HepG2 (cell line): ENCODE data around the gene DISP2. TPM values are rescaled to one million over a fixed set of nuclear protein-coding genes. Genes with fewer than 3 reads are reported as not detected.
A peak's percentile ranks its signal among the peaks of the same experiment; 100 is the strongest.

Source experiments
- ATAC-seq: fragments of 200-7000 bp; cut with Tn5 transposase; 3 replicates; pipeline ENCODE4 v1.9.1; 2020; ENCODE audit warnings: mild to moderate bottlenecking, moderate library complexity
- BruUV-seq: library from RNA; stranded (reverse); fragments of 400-500 nt; replicated peaks from 2 replicates; lab custom pipeline; 2021; lab: Mats Ljungman, UMichigan
- CTCF ChIA-PET: fragments of 300-600 bp; formaldehyde crosslinking; extraction: SDS; loops from one replicate; lab custom pipeline; 2021; ENCODE audit warnings: low total read pairs, inconsistent platforms, low intra/inter-chr PET ratio; lab: Yijun Ruan, JAX
- POLR2A ChIA-PET: fragments of 350-600 bp; sonication (Branson Sonifier 250); formaldehyde crosslinking; loops from one replicate; lab custom pipeline; 2020; ENCODE audit warnings: antibody characterized with exemption, inconsistent platforms; lab: Yijun Ruan, JAX
- DNase-seq: peaks from one replicate; pipeline ENCODE4 v3.0.0-alpha.2; 2015; ENCODE audit warnings: low spot score
- FAIRE-seq: peaks from 3 replicates; lab custom pipeline; 2011; peaks lifted over from hg19 to GRCh38; lab: Jason Lieb, UNC
- H2AFZ ChIP-seq: one replicate; pipeline ENCODE4 v1.6.1; 2011; ENCODE audit warnings: low read length, inconsistent platforms
- H3K27ac ChIP-seq: fragments of 300-600 bp; 3 replicates; pipeline ENCODE4 v1.8.0; 2011; ENCODE audit warnings: mixed run types, mild to moderate bottlenecking, mixed read lengths, low read length, inconsistent platforms; ENCODE audit not compliant: insufficient read depth; ENCODE audit errors: extremely low read length
- H3K27me3 ChIP-seq, 2 experiments: fragments of 200-600 bp in 1 of 2; 2 replicates in 1 of 2; 3 replicates in 1 of 2; pipeline versions ENCODE4 v1.6.0 to v1.8.0; 2011; ENCODE audit warnings: low read length in 2 of 2, mild to moderate bottlenecking in 2 of 2, moderate library complexity in 2 of 2, inconsistent platforms in 1 of 2; ENCODE audit not compliant: insufficient read depth in 2 of 2, control insufficient read depth in 1 of 2
- H3K36me3 ChIP-seq, 2 experiments: fragments of 200-600 bp in 1 of 2; replicated peaks in 1 of 2; 2 replicates in 1 of 2; 3 replicates in 1 of 2; pipeline versions ENCODE4 v1.5.1 to v1.8.0; 2011; ENCODE audit warnings: low read length in 2 of 2, inconsistent platforms in 1 of 2; ENCODE audit not compliant: insufficient read depth in 2 of 2, control insufficient read depth in 1 of 2
- H3K4me1 ChIP-seq: 2 replicates; pipeline ENCODE4 v1.5.1; 2012; ENCODE audit warnings: low read length, inconsistent platforms; ENCODE audit not compliant: insufficient read depth
- H3K4me2 ChIP-seq: 2 replicates; pipeline ENCODE4 v1.6.0; 2011; ENCODE audit warnings: low read depth, low read length, inconsistent platforms
- H3K4me3 ChIP-seq, 3 experiments: fragments of 200-600 bp in 1 of 3; sonication (generic), shearing (Covaris generic) in 1 of 3; replicated peaks in 1 of 3; 2 replicates each; pipeline ENCODE4 v1.5.1; 2011 to 2016; ENCODE audit warnings: low read length in 3 of 3, inconsistent platforms in 2 of 3, low read depth in 2 of 3, mild to moderate bottlenecking in 2 of 3, control low read depth in 1 of 3, mixed read lengths in 1 of 3; ENCODE audit not compliant: insufficient read depth in 1 of 3
- H3K79me2 ChIP-seq: one replicate; pipeline ENCODE4 v1.6.1; 2011; ENCODE audit warnings: low read length, inconsistent platforms; ENCODE audit not compliant: insufficient read depth
- H3K9ac ChIP-seq: 2 replicates; pipeline ENCODE4 v1.6.0; 2011; ENCODE audit warnings: mild to moderate bottlenecking, low read depth, low read length, inconsistent platforms; ENCODE audit not compliant: insufficient read depth
- H3K9me3 ChIP-seq: 2 replicates; pipeline ENCODE4 v1.5.1; 2012; ENCODE audit warnings: mild to moderate bottlenecking, low read length
- H4K20me1 ChIP-seq: 2 replicates; pipeline ENCODE4 v1.6.0; 2011; ENCODE audit warnings: inconsistent platforms, mild to moderate bottlenecking, low read length, moderate library complexity; ENCODE audit not compliant: insufficient read depth
- KLF9 ChIP-seq: IDR thresholded peaks from 2 replicates; pipeline ENCODE4 v1.6.1; 2016; ENCODE audit warnings: low read depth
- RXRB ChIP-seq: IDR thresholded peaks from 2 replicates; pipeline ENCODE4 v1.6.1; 2016; ENCODE audit warnings: borderline replicate concordance, missing genetic modification reagents, missing compliant biosample characterization
- TCF12 ChIP-seq, 2 experiments: fragments of 450-650 bp in 1 of 2; sonication (generic) in 1 of 2; formaldehyde crosslinking in 1 of 2; IDR thresholded peaks; 2 replicates each; pipeline versions ENCODE4 v1.6.1 to v1.8.0; 2017 to 2022; ENCODE audit warnings: antibody characterized with exemption in 1 of 2, mild to moderate bottlenecking in 1 of 2, missing genetic modification reagents in 1 of 2, moderate library complexity in 1 of 2
- ZNF572 ChIP-seq: sonication (generic); formaldehyde crosslinking; IDR thresholded peaks from 2 replicates; pipeline ENCODE4 v1.5.1; 2020; ENCODE audit warnings: mild to moderate bottlenecking, missing genetic modification reagents
- ZNF616 ChIP-seq: sonication (generic); formaldehyde crosslinking; IDR thresholded peaks from 2 replicates; pipeline ENCODE4 v1.5.0; 2020; ENCODE audit warnings: low read depth, mild to moderate bottlenecking, missing genetic modification reagents
- WGBS: methylation state at CpG from one replicate; pipeline ENCODE4 v1.1.6; 2017; ENCODE audit warnings: low lambda C conversion rate; 5-methylcytosine and 5-hydroxymethylcytosine counted together
- in situ Hi-C: cut with HindIII; loops from 2 replicates; pipeline ENCODE4 v1.10.0; 2017; ENCODE audit warnings: low pct_unique_long_range_greater_than_20kb; ENCODE audit not compliant: extremely low pct_ligation_motif_present
- intact Hi-C: fragments of 100-400 bp; cut with micrococcal nuclease; formaldehyde crosslinking; loops from one replicate; pipeline ENCODE4 v1.10.0; 2022; ENCODE audit not compliant: unreplicated experiment
- polyA plus RNA-seq, 8 experiments: library from polyadenylated mRNA; depleted of rRNA in 3 of 8; stranded (reverse) in 7 of 8; unstranded in 1 of 8; fragments of >200 nt; fragmentation: Illumina TruSeq in 4 of 8; extraction: Trizol in 4 of 8; gene quantifications; 2 replicates each; pipeline versions ENCODE4 v1.2.1 to v1.2.3, GENCODE V29; 2011 to 2016; ENCODE audit warnings: low read depth in 4 of 8, missing spikeins in 1 of 8, mixed read lengths in 1 of 8; ENCODE audit not compliant: insufficient read depth in 1 of 8
- total RNA-seq, 5 experiments: library from RNA; depleted of rRNA; stranded (reverse); fragments of >200 nt; fragmentation: Illumina TruSeq; extraction: Trizol; gene quantifications; 2 replicates each; pipeline ENCODE4 v1.2.3, GENCODE V29; 2016; ENCODE audit warnings: low read depth in 1 of 5
- TF ChIP-seq, protein P1 (sequence below): sonication (generic); formaldehyde crosslinking; IDR thresholded peaks from 2 replicates; pipeline ENCODE4 v1.4.0; 2020; ENCODE audit warnings: mild to moderate bottlenecking, missing genetic modification reagents
- TF ChIP-seq, protein P2 (sequence below): sonication (generic); formaldehyde crosslinking; IDR thresholded peaks from 2 replicates; pipeline ENCODE4 v1.5.1; 2020; ENCODE audit warnings: mild to moderate bottlenecking, missing genetic modification reagents, borderline replicate concordance
- TF ChIP-seq, protein P3 (sequence below): sonication (generic); formaldehyde crosslinking; IDR thresholded peaks from 2 replicates; pipeline ENCODE4 v1.5.0; 2020; ENCODE audit warnings: mild to moderate bottlenecking, missing genetic modification reagents
- TF ChIP-seq, protein P4 (sequence below): sonication (generic); formaldehyde crosslinking; IDR thresholded peaks from 2 replicates; pipeline ENCODE4 v1.8.1; 2023; ENCODE audit warnings: mild to moderate bottlenecking, inconsistent platforms, moderate library complexity, missing genetic modification reagents, borderline replicate concordance

The DISP2 gene
- total and polyA plus RNA-seq, 2 of the 13 experiments (the other 11 are each of a cell fraction or from before 2014, with no cell fraction given) = 0.09 to 0.32 TPM

DNA sequence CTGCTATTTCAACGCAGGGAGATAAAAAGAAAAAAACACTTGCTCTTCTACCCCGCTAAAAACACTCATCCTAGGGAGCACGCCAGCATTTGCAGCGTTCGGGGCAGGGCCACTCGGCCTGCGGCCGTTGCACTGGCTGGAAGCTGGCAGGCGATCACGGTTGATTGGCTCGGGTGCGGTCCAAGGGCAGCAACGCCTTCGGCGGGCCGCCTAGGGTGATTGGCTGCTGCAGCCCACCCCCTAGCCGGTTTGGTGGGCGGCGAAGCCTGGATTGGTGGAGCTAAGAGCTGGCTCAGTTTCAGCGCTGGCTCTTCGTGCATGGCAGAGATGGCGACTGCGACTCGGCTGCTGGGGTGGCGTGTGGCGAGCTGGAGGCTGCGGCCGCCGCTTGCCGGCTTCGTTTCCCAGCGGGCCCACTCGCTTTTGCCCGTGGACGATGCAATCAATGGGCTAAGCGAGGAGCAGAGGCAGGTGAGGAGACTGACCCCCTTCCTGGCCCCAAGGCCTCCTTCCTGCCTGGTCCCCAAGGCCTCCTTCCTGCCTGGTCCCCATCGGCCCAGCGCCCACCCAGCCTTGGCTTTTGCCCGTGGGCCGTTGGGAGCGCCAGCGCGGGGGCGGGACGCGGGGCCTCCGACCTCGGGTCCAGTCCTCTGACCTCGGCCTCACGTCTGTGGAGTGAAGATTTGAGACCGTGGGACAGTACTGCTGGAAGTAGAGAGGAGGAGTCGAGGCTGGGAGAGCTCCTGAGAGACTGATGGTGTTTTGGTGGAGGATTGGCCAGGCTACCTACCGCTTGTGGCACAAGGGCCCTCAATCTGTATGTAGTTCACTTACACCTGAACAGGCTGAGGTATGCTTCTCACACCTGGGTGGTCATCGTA lies 47.7 kb downstream of the DISP2 start, which contains the start of gene IVD:
IVD (plus strand) TSS at position 295 of the 881 bp plus-strand sequence; CDS start at position 328, 33 bp downstream.
- POLR2A ChIA-PET = interaction anchor here (0.9 to 3.0 kb wide), 15 partner anchors 8 to 83 kb away, joined by 3 to 19 read pairs (median 9); partner anchors contain the start of genes BAHD1, CCDC9B, INAFM2 and KNSTRN
- Histone ChIP-seq H3K79me2 (peaks cover 14% of the 10 kb centered on the region), H3K27ac (peak within 1 kb of the TSS; percentile 61), H3K4me1 (peaks cover 25% of the 10 kb centered on the region), H3K4me2 (peak within 1 kb of the TSS; percentile 85), H3K9ac (peak within 1 kb of the TSS; percentile 81), H3K27me3 (no peaks in the 10 kb centered on the region), H4K20me1 (no peaks in the 10 kb centered on the region), H2AFZ (peak within 1 kb of the TSS; percentile 98), H3K4me3 (peak within 1 kb of the TSS; percentile 75 to 92 (median 89)), H3K36me3 (peaks cover 4 to 19% of the 10 kb centered on the region in 2 experiments; a peak in 4 of 5 replicates), H3K9me3 (no peaks in the 10 kb centered on the region)
- in situ Hi-C loops = no loop called here
- CTCF ChIA-PET = no interaction called here
- intact Hi-C loops = loop anchor here (2.0 kb wide), 1 partner anchor 23 kb away; the partner anchor contains the start of gene KNSTRN
- FAIRE-seq (peak; percentile 97), DNase-seq (peak; percentile 87), ATAC-seq (peak; percentile 99)
- no TSS peak for BruUV-seq
- WGBS = under 1% methylated on average over 21 of the region's 54 CpGs
- TF ChIP-seq ZNF616 (CRISPR knock-in tag) (no peak; the same call in 1 of the 2 replicates), TCF12 (IDR thresholded peaks at IDR 0.05) (no peak), TCF12 (CRISPR knock-in tag; IDR thresholded peaks at IDR 0.05) (no peak), RXRB (CRISPR knock-in tag) (no peak; the same call in 1 of the 2 replicates), ZNF572 (CRISPR knock-in tag) (no peak), KLF9 (CRISPR knock-in tag) (no peak)
- TF ChIP-seq, protein P1, sequence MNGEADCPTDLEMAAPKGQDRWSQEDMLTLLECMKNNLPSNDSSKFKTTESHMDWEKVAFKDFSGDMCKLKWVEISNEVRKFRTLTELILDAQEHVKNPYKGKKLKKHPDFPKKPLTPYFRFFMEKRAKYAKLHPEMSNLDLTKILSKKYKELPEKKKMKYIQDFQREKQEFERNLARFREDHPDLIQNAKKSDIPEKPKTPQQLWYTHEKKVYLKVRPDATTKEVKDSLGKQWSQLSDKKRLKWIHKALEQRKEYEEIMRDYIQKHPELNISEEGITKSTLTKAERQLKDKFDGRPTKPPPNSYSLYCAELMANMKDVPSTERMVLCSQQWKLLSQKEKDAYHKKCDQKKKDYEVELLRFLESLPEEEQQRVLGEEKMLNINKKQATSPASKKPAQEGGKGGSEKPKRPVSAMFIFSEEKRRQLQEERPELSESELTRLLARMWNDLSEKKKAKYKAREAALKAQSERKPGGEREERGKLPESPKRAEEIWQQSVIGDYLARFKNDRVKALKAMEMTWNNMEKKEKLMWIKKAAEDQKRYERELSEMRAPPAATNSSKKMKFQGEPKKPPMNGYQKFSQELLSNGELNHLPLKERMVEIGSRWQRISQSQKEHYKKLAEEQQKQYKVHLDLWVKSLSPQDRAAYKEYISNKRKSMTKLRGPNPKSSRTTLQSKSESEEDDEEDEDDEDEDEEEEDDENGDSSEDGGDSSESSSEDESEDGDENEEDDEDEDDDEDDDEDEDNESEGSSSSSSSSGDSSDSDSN (CRISPR knock-in tag) = peak; percentile 93
- TF ChIP-seq, protein P2, sequence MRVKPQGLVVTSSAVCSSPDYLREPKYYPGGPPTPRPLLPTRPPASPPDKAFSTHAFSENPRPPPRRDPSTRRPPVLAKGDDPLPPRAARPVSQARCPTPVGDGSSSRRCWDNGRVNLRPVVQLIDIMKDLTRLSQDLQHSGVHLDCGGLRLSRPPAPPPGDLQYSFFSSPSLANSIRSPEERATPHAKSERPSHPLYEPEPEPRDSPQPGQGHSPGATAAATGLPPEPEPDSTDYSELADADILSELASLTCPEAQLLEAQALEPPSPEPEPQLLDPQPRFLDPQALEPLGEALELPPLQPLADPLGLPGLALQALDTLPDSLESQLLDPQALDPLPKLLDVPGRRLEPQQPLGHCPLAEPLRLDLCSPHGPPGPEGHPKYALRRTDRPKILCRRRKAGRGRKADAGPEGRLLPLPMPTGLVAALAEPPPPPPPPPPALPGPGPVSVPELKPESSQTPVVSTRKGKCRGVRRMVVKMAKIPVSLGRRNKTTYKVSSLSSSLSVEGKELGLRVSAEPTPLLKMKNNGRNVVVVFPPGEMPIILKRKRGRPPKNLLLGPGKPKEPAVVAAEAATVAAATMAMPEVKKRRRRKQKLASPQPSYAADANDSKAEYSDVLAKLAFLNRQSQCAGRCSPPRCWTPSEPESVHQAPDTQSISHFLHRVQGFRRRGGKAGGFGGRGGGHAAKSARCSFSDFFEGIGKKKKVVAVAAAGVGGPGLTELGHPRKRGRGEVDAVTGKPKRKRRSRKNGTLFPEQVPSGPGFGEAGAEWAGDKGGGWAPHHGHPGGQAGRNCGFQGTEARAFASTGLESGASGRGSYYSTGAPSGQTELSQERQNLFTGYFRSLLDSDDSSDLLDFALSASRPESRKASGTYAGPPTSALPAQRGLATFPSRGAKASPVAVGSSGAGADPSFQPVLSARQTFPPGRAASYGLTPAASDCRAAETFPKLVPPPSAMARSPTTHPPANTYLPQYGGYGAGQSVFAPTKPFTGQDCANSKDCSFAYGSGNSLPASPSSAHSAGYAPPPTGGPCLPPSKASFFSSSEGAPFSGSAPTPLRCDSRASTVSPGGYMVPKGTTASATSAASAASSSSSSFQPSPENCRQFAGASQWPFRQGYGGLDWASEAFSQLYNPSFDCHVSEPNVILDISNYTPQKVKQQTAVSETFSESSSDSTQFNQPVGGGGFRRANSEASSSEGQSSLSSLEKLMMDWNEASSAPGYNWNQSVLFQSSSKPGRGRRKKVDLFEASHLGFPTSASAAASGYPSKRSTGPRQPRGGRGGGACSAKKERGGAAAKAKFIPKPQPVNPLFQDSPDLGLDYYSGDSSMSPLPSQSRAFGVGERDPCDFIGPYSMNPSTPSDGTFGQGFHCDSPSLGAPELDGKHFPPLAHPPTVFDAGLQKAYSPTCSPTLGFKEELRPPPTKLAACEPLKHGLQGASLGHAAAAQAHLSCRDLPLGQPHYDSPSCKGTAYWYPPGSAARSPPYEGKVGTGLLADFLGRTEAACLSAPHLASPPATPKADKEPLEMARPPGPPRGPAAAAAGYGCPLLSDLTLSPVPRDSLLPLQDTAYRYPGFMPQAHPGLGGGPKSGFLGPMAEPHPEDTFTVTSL (CRISPR knock-in tag) = no peak
- TF ChIP-seq, protein P3, sequence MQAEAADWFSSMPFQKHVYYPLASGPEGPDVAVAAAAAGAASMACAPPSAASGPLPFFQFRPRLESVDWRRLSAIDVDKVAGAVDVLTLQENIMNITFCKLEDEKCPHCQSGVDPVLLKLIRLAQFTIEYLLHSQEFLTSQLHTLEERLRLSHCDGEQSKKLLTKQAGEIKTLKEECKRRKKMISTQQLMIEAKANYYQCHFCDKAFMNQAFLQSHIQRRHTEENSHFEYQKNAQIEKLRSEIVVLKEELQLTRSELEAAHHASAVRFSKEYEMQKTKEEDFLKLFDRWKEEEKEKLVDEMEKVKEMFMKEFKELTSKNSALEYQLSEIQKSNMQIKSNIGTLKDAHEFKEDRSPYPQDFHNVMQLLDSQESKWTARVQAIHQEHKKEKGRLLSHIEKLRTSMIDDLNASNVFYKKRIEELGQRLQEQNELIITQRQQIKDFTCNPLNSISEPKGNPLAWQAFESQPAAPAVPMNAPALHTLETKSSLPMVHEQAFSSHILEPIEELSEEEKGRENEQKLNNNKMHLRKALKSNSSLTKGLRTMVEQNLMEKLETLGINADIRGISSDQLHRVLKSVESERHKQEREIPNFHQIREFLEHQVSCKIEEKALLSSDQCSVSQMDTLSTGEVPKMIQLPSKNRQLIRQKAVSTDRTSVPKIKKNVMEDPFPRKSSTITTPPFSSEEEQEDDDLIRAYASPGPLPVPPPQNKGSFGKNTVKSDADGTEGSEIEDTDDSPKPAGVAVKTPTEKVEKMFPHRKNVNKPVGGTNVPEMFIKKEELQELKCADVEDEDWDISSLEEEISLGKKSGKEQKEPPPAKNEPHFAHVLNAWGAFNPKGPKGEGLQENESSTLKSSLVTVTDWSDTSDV (CRISPR knock-in tag) = no peak
- TF ChIP-seq, protein P4, sequence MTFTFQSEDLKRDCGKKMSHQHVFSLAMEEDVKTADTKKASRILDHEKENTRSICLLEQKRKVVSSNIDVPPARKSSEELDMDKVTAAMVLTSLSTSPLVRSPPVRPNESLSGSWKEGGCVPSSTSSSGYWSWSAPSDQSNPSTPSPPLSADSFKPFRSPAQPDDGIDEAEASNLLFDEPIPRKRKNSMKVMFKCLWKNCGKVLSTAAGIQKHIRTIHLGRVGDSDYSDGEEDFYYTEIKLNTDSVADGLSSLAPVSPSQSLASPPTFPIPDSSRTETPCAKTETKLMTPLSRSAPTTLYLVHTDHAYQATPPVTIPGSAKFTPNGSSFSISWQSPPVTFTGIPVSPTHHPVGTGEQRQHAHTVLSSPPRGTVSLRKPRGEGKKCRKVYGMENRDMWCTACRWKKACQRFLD (CRISPR knock-in tag) = peak; percentile 90; the same call in 1 of the 2 replicates
